ENCODE results near the gene VTA1. TPM values are rescaled to one million over a fixed set of nuclear protein-coding genes. Genes with fewer than 3 reads are reported as not detected.

The VTA1 gene
- polyA plus RNA-seq, 3 donors = 15.9 to 97.3 (median 74.8) TPM

DNA sequence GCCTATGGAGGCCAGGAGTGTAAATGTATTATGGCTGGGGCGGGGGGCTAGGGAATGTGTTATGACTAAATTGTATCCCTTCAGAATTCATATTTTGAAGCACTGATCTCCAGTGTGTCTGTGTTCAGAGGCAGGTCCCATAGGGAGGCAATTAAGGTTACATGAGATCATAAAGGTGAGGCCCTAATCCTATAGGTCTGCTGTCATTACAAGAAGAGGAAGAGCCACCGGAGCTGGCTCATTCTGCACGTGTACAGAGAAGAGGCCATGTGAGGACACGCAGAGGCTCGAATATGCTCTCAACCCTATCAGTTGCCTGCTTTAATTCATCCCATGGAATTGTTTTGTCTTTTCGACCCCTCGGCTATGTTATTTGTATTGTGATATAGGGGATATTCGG is 76.9 kb downstream of the VTA1 start:
- H3K9ac ChIP-seq (ENCODE audit: insufficient read depth, low read length, poor library complexity, severe bottlenecking) = no peak overlapping the region
- Mint-ChIP-seq H3K4me3 (no peak overlapping the region), H3K9me3 (peaks cover 0 to 5% (median 0%) of the 10 kb centered on the region in 7 donors), H3K27ac (no peak overlapping the region), H3K4me1 (no peaks in the 10 kb centered on the region), H3K27me3 (ENCODE audit: low read depth in 3 of 3) (no peaks in the 10 kb centered on the region), H3K36me3 (peaks cover 14 to 15% of the 10 kb centered on the region in 2 donors)
- no peaks in the 10 kb centered on the region for H3K79me2 ChIP-seq (ENCODE audit: insufficient read depth, low read length)
- TF ChIP-seq, protein P1, sequence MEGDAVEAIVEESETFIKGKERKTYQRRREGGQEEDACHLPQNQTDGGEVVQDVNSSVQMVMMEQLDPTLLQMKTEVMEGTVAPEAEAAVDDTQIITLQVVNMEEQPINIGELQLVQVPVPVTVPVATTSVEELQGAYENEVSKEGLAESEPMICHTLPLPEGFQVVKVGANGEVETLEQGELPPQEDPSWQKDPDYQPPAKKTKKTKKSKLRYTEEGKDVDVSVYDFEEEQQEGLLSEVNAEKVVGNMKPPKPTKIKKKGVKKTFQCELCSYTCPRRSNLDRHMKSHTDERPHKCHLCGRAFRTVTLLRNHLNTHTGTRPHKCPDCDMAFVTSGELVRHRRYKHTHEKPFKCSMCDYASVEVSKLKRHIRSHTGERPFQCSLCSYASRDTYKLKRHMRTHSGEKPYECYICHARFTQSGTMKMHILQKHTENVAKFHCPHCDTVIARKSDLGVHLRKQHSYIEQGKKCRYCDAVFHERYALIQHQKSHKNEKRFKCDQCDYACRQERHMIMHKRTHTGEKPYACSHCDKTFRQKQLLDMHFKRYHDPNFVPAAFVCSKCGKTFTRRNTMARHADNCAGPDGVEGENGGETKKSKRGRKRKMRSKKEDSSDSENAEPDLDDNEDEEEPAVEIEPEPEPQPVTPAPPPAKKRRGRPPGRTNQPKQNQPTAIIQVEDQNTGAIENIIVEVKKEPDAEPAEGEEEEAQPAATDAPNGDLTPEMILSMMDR (IDR thresholded peaks at IDR 0.05) = no peak
- H3K36me3 ChIP-seq (replicated peaks in 1 of 2; ENCODE audit: control insufficient read depth in 1 of 2, insufficient read depth in 2 of 2, low read length in 2 of 2) = peaks cover 8 to 22% of the 10 kb centered on the region in 2 donors
- H3K4me3 ChIP-seq (replicated peaks in 1 of 3; ENCODE audit: low read depth in 2 of 3, low read length in 3 of 3) = no peak overlapping the region
- no peaks in the 10 kb centered on the region for H3K4me1 ChIP-seq (ENCODE audit: control insufficient read depth in 1 of 2, insufficient read depth in 2 of 2, low read length in 2 of 2)
- 67% methylated on average over 3 of the region's 8 CpGs for WGBS (ENCODE audit: insufficient coverage)
- intact Hi-C loops (cut with micrococcal nuclease) = no loop called here
- no peaks in the 10 kb centered on the region for H3K27me3 ChIP-seq (ENCODE audit: control insufficient read depth in 2 of 2, insufficient read depth in 2 of 2, low read length in 2 of 2)
- no peak for DNase-seq
- no peaks in the 10 kb centered on the region for H4K20me1 ChIP-seq (ENCODE audit: insufficient read depth, low read length)
- no peak overlapping the region for H3K4me2 ChIP-seq (replicated peaks; ENCODE audit: extremely low read depth, low read length, poor library complexity, severe bottlenecking)
- no peak overlapping the region for H2AFZ ChIP-seq (ENCODE audit: insufficient read depth, low read depth, low read length, poor library complexity, severe bottlenecking)
- H3K27ac ChIP-seq (ENCODE audit: low read depth in 1 of 2, low read length in 2 of 2) = no peak overlapping the region
- H3K9me3 ChIP-seq (replicated peaks in 1 of 2; ENCODE audit: control insufficient read depth in 1 of 2, insufficient read depth in 1 of 2, low read length in 2 of 2) = no peaks in the 10 kb centered on the region

DNA sequence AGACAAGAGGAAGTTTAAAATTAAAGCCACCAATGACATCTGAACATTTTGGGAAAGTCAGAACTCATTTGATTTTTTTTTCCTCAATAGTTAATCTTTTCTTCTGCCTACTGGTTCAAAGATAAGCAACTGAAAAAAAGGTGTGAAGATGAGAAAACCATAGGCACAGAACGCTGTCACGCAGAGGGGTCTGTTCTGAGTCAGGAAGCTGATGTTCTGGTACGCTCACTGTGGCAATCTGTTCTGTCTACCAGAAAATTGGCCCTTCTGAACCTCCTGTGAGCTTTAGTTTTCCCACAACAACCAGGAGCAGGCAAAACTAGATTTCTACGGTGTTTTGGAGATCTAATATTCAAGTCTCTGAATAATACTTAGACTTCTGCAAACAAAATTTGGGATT is 78.1 kb downstream of the VTA1 start:
- no peak overlapping the region for H3K4me3 Mint-ChIP-seq
- H3K36me3 ChIP-seq (replicated peaks in 1 of 2; ENCODE audit: control insufficient read depth in 1 of 2, insufficient read depth in 2 of 2, low read length in 2 of 2) = peaks cover 0 to 11% of the 10 kb centered on the region in 2 donors
- TF ChIP-seq, protein P1 (IDR thresholded peaks at IDR 0.05) = no peak
- no peaks in the 10 kb centered on the region for H3K9me3 ChIP-seq (replicated peaks in 1 of 2; ENCODE audit: control insufficient read depth in 1 of 2, insufficient read depth in 1 of 2, low read length in 2 of 2)
- H2AFZ ChIP-seq (ENCODE audit: insufficient read depth, low read depth, low read length, poor library complexity, severe bottlenecking) = no peak overlapping the region
- no peaks in the 10 kb centered on the region for H3K27me3 ChIP-seq (ENCODE audit: control insufficient read depth in 2 of 2, insufficient read depth in 2 of 2, low read length in 2 of 2)
- 84% methylated on average over 3 of the region's 4 CpGs for WGBS (ENCODE audit: insufficient coverage)
- no peaks in the 10 kb centered on the region for H4K20me1 ChIP-seq (ENCODE audit: insufficient read depth, low read length)
- no peak overlapping the region for H3K9ac ChIP-seq (ENCODE audit: insufficient read depth, low read length, poor library complexity, severe bottlenecking)
- no peak overlapping the region for H3K4me3 ChIP-seq (replicated peaks in 1 of 3; ENCODE audit: low read depth in 2 of 3, low read length in 3 of 3)
- no peak overlapping the region for H3K27ac ChIP-seq (ENCODE audit: low read depth in 1 of 2, low read length in 2 of 2)
- H3K4me2 ChIP-seq (replicated peaks; ENCODE audit: extremely low read depth, low read length, poor library complexity, severe bottlenecking) = no peak overlapping the region
- intact Hi-C loops (cut with micrococcal nuclease) = no loop called here
- peaks cover 2 to 3% of the 10 kb centered on the region in 2 donors for H3K36me3 Mint-ChIP-seq
- no peak overlapping the region for H3K27ac Mint-ChIP-seq
- DNase-seq = no peak
- H3K4me1 Mint-ChIP-seq = no peaks in the 10 kb centered on the region
- peaks cover 0 to 8% (median 3%) of the 10 kb centered on the region in 7 donors for H3K9me3 Mint-ChIP-seq
- no peaks in the 10 kb centered on the region for H3K27me3 Mint-ChIP-seq (ENCODE audit: low read depth in 3 of 3)
- H3K4me1 ChIP-seq (ENCODE audit: control insufficient read depth in 1 of 2, insufficient read depth in 2 of 2, low read length in 2 of 2) = no peaks in the 10 kb centered on the region
- H3K79me2 ChIP-seq (ENCODE audit: insufficient read depth, low read length) = no peaks in the 10 kb centered on the region
